ENCODE results near the gene RGS8. TPM values are rescaled to one million over a fixed set of nuclear protein-coding genes. Genes with fewer than 3 reads are reported as not detected.
A peak's percentile ranks its signal among the peaks of the same experiment; 100 is the strongest.

The RGS8 gene
- total and polyA plus RNA-seq, 11 donors = 0.05 to 0.23 (median 0.11) TPM; not detected in 8

DNA sequence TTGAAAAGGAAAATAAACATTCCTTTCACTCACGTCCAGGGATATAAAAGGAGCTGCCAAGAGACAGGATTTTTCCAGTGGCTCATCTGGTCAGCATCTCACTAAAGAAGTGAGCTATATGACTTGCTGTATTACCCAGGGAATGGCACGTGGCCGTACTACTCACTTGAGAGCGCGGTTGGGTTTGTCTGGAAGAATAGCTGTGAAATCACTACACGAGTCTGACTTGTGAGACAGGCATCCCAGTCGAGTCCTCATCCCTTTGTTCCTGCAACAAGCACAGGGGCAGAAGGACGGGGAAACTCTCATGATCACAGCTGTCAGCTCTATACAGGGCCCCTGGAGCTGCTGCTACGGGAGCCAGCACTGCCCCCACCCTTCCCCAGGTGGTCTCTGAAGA lies 17.7 kb downstream of the RGS8 start:
- no peak overlapping the region for H3K4me3 ChIP-seq
- ATAC-seq = no peak
- H3K27me3 ChIP-seq = peaks cover 0 to 2% (median 0%) of the 10 kb centered on the region in 9 donors
- no peak overlapping the region for H3K27ac ChIP-seq
- H3K36me3 ChIP-seq = no peaks in the 10 kb centered on the region
- peaks cover 0 to 6% (median 0%) of the 10 kb centered on the region in 12 donors for H3K4me1 ChIP-seq
- TF ChIP-seq, protein P1, sequence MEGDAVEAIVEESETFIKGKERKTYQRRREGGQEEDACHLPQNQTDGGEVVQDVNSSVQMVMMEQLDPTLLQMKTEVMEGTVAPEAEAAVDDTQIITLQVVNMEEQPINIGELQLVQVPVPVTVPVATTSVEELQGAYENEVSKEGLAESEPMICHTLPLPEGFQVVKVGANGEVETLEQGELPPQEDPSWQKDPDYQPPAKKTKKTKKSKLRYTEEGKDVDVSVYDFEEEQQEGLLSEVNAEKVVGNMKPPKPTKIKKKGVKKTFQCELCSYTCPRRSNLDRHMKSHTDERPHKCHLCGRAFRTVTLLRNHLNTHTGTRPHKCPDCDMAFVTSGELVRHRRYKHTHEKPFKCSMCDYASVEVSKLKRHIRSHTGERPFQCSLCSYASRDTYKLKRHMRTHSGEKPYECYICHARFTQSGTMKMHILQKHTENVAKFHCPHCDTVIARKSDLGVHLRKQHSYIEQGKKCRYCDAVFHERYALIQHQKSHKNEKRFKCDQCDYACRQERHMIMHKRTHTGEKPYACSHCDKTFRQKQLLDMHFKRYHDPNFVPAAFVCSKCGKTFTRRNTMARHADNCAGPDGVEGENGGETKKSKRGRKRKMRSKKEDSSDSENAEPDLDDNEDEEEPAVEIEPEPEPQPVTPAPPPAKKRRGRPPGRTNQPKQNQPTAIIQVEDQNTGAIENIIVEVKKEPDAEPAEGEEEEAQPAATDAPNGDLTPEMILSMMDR (IDR thresholded peaks at IDR 0.05) = no peak
- TF ChIP-seq POLR2A (IDR thresholded peaks at IDR 0.05) = no peak
- H3K9me3 ChIP-seq = no peaks in the 10 kb centered on the region
- intact Hi-C loops (cut with DNase I) = no loop called here
- DNase-seq = no peak
- WGBS, 4 donors = 76 to 90% (median 86%) methylated on average over 9 of the region's 9 CpGs

DNA sequence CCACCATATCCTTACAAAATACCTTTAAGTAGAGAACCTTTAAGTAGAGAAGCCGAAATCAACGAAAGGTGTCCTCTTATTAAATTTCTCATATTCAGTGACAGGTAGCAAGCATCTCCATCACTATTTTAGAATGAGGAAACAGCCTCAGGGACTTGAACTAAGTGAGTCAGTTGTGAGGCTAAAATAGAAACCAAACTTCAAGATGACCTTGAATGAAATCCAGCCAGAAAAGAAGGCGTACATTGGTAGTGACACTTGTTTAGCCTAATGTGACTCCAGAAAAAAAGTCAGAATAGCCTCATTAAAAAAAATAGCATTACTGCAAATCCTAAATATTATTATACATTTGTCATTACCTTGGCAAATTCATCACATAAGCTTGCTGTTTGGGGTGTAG lies 20.1 kb downstream of the RGS8 start:
- Histone ChIP-seq H3K27me3 (peaks cover 0 to 2% (median 0%) of the 10 kb centered on the region in 9 donors), H3K27ac (no peak overlapping the region), H3K4me1 (peaks cover 0 to 6% (median 0%) of the 10 kb centered on the region in 12 donors), H3K36me3 (no peaks in the 10 kb centered on the region), H3K9me3 (no peaks in the 10 kb centered on the region), H3K4me3 (no peak overlapping the region)
- TF ChIP-seq POLR2A (IDR thresholded peaks at IDR 0.05) = no peak
- TF ChIP-seq, protein P1 (IDR thresholded peaks at IDR 0.05) = no peak
- DNase-seq (no peak), ATAC-seq (peak in 1 of 4 donors; percentile 43)
- intact Hi-C loops (cut with DNase I) = no loop called here
- 61 to 68% (median 63%) methylated on average over 3 of the region's 3 CpGs for WGBS, 4 donors

DNA sequence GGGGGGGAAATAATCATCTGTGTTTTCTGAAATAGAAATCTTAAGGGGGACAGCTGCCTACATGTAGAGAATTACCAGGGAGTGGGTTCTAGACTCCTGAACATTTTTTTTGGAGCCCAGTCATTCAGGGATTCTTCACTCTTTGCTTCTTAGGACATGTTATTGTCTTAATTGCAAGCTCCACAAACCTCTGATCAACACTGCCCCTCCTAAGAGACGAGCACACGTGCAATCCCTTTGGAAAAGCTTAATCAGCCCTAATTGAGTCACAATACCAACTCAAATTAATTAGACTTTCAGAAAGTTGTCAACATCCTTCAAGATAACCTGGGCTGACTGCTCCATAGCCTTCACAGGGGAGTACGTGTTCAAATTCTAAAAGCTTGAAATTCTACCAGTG lies 21.4 kb downstream of the RGS8 start:
- Histone ChIP-seq H3K36me3 (no peaks in the 10 kb centered on the region), H3K4me1 (peaks cover 0 to 6% (median 0%) of the 10 kb centered on the region in 12 donors), H3K4me3 (no peak overlapping the region), H3K9me3 (no peaks in the 10 kb centered on the region), H3K27me3 (peaks cover 0 to 2% (median 0%) of the 10 kb centered on the region in 9 donors), H3K27ac (no peak overlapping the region)
- intact Hi-C loops (cut with DNase I) = no loop called here
- 93 to 98% (median 95%) methylated on average over 3 of the region's 3 CpGs for WGBS, 4 donors
- no peak for TF ChIP-seq POLR2A (IDR thresholded peaks at IDR 0.05)
- TF ChIP-seq, protein P1 (IDR thresholded peaks at IDR 0.05) = no peak
- no peak for ATAC-seq
- DNase-seq = no peak

DNA sequence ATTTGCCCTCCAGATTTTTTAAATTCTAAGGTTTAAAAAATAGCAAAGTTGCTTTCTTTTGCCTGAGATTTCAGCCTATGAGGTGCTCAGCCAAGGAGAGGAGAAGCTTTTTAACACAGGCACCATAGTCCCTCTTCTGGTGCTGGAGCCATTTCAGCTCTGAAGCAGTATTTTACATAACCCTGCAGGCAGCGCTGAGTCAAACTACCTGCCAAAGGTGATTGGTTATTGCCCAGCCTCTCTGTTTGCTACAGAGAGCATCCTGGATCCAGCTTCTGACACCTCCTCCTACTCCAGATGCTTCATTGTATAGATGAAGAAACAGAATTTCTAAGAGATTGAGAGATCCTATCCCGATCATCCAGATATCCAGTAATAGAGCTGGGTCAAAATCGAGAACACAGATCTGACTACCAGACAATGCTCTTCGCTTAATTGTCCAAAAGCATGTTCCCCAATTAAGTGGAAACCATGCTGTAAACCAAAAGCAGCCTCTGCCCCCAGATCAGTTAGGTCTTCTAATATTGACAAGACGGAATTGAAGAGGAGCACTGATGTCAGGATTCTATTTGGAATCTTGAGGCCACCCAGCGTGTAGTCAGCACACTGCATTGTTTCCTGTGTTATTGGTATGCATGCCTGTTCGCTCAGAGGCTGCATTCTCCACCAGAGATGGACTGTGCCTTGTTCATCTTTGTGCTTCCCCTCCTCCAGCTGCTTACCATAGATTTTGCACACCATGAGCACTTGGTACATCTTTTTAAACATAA lies 22.1 kb downstream of the RGS8 start:
- WGBS, 4 donors = 88% methylated on average over 7 of the region's 7 CpGs

More for the DNA sequence above, 22.1 kb downstream of the RGS8 start:
- TF ChIP-seq, protein P1 (IDR thresholded peaks at IDR 0.05) = no peak
- TF ChIP-seq POLR2A (IDR thresholded peaks at IDR 0.05) = no peak
- intact Hi-C loops (cut with DNase I) = no loop called here
- Histone ChIP-seq H3K27me3 (peaks cover 0 to 2% (median 0%) of the 10 kb centered on the region in 9 donors), H3K4me3 (no peak overlapping the region), H3K36me3 (no peaks in the 10 kb centered on the region), H3K9me3 (no peaks in the 10 kb centered on the region), H3K4me1 (peaks cover 0 to 6% (median 0%) of the 10 kb centered on the region in 12 donors), H3K27ac (no peak overlapping the region)
- DNase-seq (no peak), ATAC-seq (no peak)

All from heart left ventricle (tissue), 16 donors.